GM10266 (cell line): Measurements from ENCODE around the gene CNOT9.

ENCODE experiments used
- DNase-seq: peaks from one replicate; pipeline ENCODE4 v3.0.0; 2012; ENCODE audit errors: extremely low spot score
- TF ChIP-seq, protein P1 (sequence below): IDR thresholded peaks from 2 replicates; pipeline ENCODE4 v1.5.1; 2012; ENCODE audit warnings: mild to moderate bottlenecking, low read depth; ENCODE audit not compliant: control insufficient read depth, insufficient read depth; ENCODE audit errors: missing control alignments

The CNOT9 gene

DNA sequence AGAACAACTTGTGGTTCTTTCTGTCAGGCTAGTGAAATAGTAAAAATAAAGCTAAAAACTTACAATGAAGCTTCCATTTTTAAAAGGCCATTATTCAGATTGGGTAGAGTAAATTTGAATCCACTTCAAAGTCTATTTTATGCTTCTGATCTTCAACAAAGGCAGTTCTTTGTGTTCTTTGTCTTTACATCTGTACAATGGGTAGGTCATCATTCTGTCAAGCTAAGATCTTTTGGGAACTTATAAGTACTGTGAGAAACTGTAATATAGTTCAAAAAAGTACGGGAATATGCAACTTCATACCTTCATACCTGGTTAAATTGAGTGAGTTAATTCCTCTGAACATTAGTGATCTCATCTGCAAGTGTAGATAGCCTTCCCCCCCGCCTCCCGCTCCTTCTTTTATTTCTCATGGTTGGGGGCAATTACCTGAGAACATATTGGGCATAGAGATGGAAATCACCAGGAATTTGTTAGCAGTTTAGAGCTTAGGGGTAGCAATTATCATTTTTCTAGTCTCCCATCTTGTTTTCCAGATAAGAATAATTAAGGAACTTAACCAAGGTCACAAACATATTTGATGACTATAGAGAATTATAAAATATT, 9.7 kb downstream of the CNOT9 start:
- DNase-seq, result no peak
- TF ChIP-seq, protein P1, sequence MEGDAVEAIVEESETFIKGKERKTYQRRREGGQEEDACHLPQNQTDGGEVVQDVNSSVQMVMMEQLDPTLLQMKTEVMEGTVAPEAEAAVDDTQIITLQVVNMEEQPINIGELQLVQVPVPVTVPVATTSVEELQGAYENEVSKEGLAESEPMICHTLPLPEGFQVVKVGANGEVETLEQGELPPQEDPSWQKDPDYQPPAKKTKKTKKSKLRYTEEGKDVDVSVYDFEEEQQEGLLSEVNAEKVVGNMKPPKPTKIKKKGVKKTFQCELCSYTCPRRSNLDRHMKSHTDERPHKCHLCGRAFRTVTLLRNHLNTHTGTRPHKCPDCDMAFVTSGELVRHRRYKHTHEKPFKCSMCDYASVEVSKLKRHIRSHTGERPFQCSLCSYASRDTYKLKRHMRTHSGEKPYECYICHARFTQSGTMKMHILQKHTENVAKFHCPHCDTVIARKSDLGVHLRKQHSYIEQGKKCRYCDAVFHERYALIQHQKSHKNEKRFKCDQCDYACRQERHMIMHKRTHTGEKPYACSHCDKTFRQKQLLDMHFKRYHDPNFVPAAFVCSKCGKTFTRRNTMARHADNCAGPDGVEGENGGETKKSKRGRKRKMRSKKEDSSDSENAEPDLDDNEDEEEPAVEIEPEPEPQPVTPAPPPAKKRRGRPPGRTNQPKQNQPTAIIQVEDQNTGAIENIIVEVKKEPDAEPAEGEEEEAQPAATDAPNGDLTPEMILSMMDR, result no peak

DNA sequence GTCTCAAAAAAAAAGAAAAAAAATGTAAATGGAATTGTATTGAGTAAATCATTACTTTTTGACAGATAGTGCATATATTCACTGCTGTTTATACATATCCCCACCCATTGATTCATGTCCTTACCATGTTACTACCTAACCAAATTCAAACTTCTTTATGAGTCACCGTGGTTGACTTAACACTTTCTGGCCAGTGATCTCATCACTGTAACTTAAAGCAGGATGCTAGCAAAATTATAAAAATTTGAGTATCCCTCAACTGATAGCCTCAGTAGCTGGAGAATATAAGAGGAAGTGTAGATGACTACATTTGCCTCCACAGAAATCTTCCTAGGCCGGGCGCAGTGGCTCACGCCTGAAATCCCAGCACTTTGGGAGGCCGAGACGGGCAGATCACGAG, 13.4 kb downstream of the CNOT9 start:
- TF ChIP-seq, protein P1, result no peak
- DNase-seq, result peak; percentile 24

DNA sequence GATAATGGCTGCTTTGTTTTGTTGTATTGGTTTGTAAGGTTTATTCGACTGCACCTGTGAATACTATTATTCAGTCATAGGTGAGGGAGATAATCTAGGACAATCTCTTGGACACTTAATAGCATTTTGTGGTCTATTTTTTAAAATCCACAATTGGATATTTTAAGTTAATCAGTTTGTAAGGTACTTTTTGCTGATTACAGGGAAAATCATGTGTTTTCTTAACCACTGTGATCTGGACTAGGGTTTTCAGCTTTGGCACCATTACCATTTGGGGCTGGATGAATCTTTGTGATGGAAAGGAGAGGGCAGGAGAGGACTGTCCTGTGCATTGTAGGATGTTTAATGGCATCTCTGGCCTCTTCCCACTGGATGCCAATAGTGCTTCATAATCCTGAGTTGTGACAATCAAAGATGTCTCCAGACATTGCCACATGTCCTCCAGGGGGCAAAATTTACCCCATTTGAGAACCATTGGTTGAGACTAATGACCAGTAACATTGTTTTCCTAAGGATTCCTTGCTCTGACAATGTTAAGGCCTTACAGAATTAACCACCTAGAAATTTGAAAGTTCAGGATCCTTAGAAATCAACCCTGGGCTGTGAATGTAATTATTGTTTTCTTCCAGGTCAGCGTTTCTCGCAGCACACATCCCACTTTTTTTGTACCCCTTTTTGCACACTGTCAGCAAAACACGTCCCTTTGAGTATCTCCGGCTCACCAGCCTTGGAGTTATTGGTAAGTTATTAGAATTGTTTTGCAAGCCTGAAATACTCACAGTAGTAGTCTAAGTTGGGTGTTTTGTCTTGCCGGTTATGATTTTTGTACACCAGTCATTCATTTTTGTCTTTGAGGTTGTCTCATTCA, 15.6 kb downstream of the CNOT9 start:
- DNase-seq, result no peak
- TF ChIP-seq, protein P1, result no peak

DNA sequence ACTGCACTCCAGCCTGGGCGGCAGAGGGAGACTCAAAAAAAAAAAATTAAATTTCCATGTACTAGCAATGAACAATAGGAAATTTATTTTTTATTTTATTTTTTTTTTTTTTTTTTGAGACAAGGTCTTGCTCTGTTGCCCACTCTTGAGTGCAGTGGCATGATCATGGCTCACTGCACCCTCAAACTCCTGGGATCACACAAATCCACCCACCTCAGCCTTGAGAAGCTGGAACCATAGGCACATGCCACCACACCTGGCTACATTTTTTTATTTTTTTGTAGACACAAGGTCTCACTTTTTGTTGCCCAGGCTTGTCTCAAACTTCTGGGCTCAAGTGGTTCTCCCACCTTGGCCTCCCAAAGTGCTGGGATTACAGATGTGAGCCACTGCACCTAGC, 16.9 kb downstream of the CNOT9 start:
- no peak for DNase-seq
- TF ChIP-seq, protein P1, result no peak

DNA sequence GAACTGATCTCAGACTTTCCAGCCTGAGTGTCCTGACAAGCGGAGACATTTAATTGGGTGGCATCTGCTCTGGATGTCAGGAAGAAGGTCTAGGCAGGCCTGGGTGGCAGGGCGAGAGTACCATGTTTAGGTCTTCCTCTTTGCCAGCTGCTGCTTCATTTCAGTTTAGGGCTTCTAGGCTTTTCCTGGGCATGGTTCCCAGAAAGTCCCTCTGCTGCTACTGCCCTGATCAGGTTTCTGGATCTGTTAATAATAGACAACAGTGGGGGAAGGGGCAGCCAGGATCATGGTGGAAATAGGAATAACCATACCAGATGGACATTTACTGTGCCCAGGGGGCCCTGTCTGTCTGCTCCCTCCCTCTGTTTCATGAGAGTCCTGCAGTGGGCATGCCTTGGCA, 36.8 kb downstream of the CNOT9 start:
- TF ChIP-seq, protein P1, result no peak
- no peak for DNase-seq

DNA sequence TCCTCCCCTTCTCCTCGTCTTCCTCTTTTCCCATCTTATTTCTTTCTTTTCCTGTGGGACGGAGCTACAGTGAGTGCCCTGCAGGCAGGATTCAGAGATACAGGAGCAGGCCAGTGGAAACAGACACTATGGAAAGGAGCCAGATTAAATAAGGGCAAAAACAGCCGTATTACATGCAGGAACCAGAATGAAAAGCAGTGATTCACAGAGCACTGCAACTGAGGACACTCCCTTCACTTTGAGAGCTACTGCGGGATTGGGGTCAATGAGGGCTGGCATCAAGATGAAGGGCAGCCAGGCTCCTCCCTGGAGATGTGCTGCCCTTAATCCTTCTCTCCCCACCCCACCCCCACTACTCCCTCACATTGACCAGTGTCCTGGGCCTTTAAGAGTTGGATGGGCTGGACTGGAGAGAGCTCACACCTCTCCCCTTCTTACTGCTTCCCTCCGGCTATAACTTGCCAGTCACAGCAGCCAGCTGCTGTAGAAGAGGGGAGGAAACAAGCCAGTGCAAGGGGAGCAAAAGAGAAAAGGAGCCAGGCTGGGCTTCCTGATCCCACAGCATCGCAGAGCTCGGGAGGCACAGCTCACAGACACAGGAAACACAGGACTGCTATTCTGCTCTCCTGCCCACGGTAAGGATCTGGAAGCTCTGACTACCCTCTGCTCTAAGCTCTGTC, 38.9 kb downstream of the CNOT9 start, which contains the start of gene PLCD4:
Gene PLCD4 (plus strand): TSS at position 464 of the 680 bp plus-strand sequence. CDS start 7,841 bp downstream, outside the sequence.
- DNase-seq, result no peak
- TF ChIP-seq, protein P1, result no peak

DNA sequence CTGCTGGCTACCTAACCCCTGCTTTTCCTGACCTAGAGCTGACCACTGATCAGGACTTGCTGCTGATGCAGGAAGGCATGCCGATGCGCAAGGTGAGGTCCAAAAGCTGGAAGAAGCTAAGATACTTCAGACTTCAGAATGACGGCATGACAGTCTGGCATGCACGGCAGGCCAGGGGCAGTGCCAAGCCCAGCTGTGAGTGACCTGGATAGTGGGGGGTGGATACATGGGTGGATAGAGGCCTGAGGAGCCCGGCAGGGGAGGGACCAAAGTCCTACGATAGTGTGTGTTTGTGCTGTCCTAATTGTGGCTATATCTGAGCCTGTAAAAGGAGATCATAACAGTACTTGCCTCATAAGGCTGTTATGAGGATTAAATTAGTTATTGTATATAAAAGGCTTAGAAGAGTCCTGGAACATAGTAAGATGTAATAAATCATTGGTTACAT, 47.3 kb downstream of the CNOT9 start:
- TF ChIP-seq, protein P1, result no peak
- DNase-seq, result no peak
